ENCODE data around the gene COG5.

The COG5 gene

DNA sequence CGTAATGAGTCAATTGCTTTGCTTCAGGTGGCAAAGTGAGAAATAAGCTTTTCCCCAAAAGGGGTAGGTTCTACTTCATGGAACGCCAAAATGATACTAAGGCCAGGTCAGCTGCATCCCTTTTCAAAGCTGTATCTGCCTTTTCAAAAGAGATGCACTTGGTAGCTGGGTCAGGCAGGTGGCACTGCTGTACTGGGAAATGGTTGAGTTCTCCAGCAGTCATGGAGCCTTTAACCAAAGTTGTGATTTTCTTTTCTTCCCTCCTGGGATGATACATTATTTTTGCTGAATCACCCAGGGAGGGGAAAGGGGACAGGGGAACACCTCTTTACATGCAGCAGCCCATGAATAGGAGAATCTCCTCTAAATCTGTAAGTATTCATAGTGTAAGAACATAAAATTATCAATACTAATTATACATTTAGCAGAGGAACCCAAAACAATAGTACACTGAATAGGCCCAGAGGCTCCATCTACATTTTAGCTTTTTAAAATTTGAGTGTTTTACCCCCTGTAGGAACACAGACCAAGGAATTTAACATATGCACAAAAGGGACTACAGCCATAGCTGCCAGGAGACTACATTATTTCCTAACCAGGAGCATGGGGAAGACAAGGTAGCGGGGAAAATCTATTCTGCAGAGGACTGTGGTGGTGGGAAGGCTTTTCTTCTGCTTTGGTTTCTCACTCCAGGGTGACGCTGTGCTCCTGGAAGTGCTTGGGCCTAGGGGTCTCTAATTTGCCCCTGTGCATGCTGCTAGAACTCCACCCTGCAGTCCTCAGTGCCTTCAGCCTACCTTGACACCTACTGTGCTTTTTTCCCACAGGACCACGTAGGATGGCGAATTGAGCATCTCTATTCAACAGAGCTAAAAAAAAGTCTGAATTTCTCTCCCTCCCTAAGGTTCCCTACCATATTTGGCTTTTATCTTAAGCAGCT lies 100.3 kb downstream of the COG5 start:
- peak; percentile 49 for DNase-seq (ENCODE audit: low spot score)

DNA sequence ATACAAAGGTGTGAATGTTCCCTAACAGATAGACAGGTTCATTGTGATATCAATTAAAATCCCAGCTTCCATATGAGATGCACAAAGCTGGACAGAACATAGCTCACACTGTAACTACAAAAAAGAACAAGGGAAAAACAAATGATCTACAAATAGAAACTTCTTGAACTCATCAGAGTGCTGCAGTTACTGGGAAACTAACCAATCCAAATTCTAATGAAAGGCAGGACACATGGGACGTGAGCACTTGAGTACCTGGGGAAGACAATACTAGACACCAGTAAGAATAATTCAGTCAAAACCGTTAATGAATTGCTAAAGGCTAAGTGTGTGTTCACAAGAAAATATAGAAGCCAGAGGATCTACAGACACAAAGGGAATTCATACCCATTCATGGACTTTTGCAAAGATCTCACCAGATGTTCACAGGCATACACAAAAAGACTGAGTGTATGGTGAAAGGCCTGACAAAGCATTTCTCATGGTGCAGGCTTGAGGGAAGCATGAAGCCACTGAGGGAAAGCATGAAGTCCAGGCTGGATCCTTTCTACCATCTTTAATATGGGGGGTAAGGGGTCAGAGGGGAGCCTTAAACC lies 101.7 kb downstream of the COG5 start:
- no peak for DNase-seq (ENCODE audit: low spot score)

DNA sequence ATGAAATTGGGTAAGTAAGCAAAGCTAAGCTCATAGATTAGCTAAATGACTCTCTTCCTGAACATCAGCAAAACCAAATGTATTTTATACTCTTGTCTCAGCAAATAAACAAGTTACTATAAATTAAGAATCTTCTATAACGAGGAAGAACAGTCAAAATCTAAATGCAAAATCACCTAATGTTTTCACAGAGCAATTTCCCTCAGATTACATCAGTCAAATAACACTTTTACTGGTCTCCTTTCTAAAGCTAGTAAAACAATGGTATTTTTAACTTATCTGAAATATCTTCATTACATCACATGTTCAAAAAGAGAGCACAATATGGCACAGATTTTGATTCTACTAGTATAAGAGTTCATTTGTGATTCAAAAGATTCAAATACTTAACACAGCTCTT lies 110.3 kb downstream of the COG5 start:
- no peak for DNase-seq (ENCODE audit: low spot score)

DNA sequence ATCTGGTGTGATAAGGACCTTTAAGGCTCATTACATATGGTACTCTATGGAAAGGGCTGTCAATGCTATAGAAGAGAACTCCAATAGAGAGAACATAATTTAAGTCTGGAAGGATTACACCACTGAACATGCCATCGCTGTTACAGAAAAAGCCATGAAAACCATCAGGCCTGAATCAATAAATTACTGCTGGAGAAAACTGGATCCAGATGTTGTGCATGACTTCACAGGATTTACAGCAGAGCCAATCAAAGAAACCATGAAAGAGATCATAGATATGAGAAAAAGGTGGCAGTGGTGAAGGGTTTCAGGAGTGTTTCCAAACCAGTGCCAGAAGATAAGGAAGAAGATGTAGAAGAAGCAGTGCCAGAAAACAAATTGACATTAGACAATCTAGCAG lies 112.8 kb downstream of the COG5 start:
- DNase-seq (ENCODE audit: low spot score), result no peak

DNA sequence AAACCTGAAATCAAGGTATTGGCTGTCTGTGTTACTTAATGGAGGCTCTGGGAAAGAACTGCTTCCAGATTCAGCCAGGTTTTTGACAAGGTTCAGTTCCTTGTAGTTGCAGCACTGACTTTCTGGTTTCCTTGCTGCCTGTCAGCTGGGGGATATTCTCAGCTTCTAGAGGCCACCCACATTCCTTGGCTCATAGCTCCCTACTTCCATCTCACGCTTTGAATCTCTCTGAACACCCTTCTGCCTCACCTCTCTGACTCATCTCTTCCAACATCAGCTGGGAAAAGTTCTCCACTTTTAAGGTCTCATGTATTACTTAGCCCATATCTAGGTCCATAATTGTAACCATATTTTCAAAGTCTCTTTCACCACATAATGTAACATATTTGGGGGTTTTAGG lies 116.7 kb downstream of the COG5 start:
- DNase-seq (ENCODE audit: low spot score), result no peak

DNA sequence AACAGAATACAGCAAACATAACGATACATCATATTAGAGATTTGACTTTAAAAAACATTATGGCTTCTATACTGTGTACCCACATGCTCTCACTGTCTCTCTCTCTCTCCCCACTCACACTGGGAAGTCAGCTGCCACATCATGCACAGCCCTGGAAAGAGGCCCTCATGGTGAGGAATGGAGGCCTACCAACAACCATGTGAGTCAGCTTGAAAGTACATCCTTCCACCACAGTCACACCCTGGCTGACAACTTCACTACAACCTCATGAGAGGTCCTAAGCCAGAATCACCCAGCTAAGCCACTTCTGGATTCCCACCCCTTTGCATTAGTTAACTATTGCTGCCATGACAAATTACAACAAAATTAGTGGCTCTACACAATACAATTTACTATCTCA lies 117.2 kb downstream of the COG5 start:
- no peak for DNase-seq (ENCODE audit: low spot score)

DNA sequence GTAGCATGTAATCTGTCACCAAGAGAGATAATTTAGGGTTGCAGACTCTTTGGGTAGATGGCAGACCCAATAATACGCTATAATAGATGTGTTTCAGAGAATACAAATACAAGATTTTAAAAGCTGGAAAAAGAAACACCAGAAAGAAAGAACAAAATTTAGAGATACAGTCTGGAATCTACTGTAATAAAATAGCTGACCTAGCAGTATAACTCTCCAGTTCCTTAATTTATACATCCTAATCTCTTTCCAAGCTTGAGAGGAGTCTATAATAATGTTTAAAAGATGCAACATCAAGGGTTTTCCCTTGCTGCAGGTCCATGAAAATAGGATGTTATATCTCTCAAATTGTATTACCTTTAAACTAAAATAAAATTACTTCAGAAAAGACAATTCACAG lies 121.0 kb downstream of the COG5 start:
- no peak for DNase-seq (ENCODE audit: low spot score)

DNA sequence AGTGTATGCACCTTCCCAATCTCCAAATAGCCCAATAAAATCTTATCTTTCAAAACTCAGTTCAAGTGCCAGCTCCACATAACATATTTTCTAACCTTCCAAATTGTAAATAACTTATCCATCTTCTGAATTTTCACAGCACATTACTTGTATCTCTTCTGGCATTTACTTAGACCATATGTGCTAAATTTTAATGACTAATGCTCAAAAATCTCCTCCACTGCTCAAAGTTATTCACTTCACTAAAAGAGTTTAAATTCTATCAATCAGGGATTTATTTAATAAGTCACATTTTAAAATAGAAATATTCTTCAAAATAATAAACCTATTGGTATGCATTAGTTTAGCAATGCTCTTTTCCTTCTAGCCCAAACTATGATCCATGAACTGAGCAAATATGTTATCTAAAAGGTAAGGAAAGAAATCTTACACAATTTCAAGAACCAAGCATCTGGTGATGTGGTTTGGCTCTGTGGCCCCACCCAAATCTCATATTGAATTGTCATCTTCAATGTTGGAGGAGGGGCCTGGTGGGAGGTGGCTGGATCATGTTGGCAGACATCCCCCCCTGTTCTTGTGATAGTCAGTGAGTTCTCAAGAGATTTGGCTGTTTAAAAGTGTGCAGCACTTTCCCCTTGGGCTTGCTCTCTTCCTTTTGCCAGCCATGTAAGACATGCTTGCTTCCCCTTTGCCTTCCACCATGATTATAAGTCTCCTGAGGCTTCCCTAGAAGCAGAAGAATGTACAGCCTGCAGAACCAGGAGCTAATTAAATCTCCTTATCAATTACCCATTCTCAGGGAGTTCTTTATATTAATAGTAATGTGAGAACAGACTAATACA lies 121.9 kb downstream of the COG5 start:
- DNase-seq (ENCODE audit: low spot score), result no peak

DNA sequence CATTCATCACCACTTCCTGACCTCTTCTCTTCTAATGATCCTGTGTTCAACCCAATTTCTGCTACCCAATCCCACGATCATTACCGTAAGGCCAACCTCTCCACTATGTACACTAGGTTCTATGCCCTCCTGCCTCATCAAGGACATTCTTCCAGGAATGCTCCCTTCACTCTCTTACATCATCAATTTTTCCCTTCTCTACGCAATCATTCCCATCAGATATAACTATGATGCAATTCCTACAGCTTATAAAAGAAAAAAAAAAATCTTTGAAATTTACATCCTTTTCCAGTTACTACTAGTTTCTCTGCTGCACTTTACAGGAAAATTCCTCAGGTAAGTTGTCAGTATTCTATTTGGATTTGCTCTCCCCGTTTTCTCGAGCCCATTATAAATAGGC lies 124.7 kb downstream of the COG5 start:
- DNase-seq (ENCODE audit: low spot score), result no peak

DNA sequence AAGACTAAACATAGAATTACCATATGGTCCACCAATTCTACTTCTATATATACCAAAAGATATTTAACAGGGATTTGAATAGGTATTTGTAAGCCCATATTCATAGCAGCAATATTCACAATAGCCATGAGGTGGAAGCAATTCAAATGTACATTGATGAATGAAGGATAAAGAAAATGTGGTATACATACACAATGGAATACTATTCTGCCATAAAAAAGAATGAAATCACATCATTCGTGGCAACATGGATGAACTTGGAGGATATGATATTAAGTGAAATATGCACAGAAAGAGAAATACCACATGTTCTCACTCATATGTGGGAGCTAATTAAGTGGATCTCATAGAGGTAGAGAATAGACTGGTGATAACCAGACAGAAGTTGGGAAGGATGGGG lies 128.0 kb downstream of the COG5 start:
- no peak for DNase-seq (ENCODE audit: low spot score)

DNA sequence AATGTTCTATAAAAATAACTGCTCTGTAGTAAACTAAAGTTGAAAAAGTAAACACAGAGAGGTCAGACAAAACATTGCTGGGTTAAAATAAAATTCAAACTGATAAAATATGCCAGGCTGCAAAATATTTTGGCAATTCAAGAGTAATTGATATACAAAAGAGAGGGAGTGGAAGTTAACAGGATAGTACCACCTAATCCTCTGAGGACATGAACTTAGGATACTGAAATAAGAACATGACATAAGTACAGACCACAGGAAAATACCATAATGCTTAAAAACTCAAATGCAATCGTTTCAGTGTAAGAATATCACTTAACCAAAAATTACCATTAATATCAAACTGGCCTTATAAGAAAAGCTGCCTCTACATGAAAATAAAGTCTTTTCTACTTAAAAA lies 131.5 kb downstream of the COG5 start:
- DNase-seq (ENCODE audit: low spot score), result no peak

DNA sequence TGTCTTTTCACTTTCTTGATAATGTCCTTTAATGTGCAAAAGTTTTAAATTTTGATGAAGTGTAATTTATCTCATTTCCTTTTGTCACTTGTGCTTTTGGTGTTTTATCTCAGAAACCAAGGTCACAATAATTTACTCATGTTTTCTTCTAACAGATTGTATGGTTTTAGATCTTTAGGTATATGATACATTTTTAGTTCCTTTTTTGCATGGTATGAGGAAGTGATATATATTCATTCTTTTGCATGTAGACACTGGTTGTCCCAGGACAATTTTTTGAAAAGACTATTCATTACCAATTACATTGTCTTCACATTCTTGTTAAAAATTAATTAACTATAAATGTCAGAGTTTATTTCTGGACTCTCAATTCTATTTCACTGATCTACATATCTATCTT lies 133.7 kb downstream of the COG5 start:
- DNase-seq (ENCODE audit: low spot score), result no peak

DNA sequence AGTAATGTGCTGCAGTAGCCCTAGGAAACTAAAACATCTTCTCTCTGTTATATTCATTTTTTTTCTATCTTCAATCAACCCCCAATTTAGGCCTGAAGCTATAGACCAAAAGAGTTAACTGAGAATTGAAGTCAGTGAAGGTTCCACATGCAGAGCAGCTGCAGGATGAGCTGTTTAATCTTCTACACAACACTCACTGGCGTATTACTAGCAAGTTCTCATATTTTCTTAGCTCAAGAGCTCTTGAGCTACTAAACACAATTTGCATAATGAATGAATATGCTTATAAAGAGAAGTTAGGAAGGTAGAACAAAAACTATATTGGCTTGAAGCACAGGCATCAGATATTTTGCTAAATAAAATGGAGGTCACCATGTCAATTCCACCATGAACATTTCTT lies 135.1 kb downstream of the COG5 start:
- DNase-seq (ENCODE audit: low spot score), result no peak

DNA sequence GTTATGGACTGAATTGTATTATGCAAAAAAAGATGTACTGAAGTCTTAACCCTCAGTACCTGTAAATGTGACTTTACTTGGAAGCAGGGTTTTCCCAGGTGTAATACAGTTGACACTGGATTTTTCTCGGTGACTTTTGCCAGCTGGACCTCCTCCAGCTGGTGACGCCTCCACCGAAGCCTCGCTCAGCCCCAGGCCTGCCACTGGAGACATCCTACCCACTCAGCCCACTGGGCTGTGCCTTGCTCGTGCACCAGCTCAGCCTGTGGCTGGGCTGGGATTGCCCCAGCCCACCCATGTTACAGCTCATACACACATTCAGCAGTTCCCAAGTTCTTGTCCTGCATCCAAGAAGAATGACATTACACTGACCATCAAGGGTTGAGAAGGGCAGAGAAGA lies 136.3 kb downstream of the COG5 start:
- DNase-seq (ENCODE audit: low spot score), result no peak

DNA sequence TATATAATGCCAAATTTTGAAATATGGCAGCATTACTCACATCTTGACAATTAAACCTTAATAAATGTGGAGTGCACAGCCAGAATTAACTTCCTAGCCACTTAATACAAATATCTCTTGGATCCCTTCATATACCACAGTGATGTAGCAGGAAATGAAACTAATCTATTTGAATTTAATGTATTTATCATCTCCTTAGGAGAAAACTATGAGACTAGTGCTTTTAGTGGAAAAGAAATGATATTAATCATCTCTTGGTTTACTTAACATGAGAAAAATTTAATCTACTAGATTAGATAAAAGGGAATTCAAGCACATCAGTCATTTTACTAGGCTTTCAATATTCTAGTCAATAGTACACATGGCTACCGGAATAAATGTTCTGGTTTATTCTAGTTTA lies 149.5 kb downstream of the COG5 start:
- DNase-seq (ENCODE audit: low spot score), result no peak

DNA sequence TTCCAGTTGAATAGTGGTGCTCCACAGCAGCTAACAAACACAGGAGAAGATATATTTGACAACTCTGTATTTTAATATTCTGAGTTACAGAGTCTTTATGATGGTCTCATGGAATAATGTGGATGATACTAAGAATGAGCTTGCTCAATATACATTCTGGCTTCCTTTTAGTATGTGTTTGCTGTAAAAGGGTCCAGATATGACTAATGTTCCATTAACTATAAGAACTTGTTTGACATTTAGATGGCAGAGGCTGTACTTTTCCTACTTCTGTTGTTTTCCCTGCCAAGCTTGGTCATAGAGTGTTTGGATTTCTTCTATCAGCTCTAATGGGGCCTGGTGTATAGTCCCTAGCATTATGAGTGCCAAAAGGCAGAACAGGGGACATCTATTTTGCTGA lies 155.4 kb downstream of the COG5 start:
- DNase-seq (ENCODE audit: low spot score), result no peak

DNA sequence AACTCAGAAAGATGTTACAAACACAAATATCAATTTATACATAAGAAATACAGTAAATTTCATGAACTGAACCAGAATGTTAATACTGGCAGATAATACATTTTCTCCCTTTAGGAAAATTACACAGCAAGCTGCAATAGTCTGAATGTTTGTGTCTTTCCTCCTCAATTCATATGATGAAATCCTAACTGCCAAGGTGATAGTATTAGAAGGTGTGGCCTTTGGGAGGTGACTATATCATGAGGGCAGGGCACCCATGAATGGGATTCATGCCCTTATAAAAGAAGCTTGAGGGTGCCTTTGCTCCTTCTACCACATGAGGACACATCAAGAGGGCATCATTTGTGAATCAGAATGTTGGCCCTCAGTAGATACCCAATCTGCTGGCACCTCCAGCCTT lies 158.2 kb downstream of the COG5 start:
- DNase-seq (ENCODE audit: low spot score), result no peak

DNA sequence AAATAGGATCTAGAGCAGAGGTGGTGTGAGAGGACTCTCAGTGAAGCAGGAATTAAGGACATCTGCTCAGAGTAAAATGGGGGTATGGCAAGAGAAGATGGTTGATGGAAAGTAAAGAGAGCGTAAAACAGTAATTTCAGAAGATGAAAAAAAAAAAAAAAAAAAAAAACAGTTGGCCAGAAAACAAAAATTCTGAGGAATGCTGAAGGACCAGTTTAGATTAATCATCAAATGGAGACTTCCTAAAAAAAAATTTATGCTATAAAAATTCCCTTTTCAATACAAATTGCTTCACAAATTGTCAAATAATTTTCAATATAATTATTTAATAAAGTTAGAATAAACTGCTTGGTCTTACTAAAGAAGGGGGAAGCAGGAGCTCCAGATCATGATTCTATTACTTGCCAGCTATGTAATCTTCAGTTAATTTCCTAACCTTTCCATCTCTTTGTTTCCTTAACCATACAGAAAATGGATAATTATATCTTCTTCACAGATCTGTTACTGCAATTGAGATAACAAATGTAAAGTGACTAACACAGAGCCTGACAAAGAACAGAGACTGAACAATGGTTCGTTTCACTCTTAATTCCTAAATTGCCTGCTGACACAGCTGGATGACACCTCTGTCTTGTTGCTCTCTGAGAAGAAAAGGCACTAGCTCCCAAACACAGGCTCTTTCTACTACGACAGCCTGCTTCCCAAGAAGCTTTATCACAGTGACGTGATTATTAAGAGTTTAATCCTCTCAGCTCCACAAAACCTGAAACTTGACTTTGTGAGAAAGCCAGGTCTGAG lies 158.8 kb downstream of the COG5 start:
- DNase-seq (ENCODE audit: low spot score), result peak; percentile 46

DNA sequence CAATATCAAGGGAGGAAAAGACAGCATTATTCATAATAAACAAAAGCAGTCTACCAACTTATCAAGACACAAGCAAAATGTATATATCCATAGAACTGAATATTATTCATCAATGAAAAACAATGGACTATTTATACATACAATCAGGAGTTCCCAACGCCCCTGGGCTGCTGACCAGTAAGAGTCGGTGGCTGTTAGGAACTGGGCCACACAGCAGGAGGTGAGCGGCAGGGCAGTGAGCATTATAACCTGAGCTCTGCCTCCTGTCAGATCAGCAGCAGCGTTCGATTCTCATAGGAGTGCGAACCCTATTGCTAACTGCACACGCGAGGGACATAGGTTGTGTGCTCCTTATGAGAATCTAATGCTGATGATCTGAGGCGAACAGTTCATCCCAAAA lies 165.6 kb downstream of the COG5 start:
- no peak for DNase-seq (ENCODE audit: low spot score)

DNA sequence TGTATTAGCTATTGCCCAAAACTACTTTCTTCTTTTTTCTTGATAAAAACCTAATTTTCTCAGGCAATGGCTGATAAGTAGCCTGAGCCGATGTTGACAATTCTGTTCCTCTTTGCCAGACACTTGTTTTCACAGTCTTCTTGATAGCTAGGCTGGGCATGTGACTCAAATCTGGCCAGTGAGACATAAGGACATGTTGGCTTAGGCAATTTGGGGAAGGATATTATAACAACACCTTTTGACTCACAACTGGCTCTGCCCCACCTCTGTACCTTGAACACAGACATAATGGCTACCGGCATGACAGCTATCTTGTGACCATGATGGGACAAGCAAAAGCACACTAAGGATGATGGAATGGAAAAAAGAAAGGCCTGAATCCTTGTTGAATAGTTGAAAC lies 166.7 kb downstream of the COG5 start:
- no peak for DNase-seq (ENCODE audit: low spot score)

DNA sequence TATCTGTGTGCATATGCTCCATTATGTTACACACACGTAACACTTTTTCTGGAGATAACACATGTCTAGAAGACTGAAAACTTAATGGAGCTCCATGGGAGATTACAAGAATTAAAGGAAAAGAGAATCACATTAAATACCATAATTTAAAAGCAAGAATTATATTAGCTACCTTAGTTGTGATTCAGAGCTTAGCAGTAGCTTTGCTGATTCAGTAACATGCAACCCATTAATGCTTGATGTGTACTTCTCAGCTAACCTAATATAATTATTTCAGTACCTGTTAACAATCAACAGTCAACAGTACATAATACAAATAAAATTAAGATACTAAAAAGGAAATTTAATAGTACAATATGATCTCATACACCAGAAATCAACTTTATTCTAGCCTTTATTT lies 167.6 kb downstream of the COG5 start:
- peak; percentile 62 for DNase-seq (ENCODE audit: low spot score)

DNA sequence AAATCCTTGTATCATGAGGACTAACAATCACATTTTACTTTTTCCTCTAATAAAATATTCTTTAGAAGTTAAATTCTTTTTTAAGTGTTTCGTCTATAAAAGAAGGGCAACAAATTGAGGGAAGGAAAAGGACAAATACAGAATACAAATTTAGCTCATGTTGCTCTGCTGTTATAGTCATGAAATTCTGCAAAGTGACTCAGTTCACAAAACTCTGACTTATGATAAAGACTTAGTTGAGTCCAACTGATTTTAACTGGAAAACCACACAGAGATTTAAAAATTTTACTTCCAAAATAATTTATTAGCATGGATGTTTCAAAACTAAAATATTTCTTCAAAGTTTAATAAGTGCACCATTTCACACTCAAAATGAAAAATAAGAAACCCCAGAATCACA lies 168.9 kb downstream of the COG5 start:
- DNase-seq (ENCODE audit: low spot score), result no peak

Measured in SK-N-DZ (cell line).